DOHH2 (cell line): ENCODE results near the gene CFAP77.
A peak's percentile ranks its signal among the peaks of the same experiment; 100 is the strongest.
"Not testable (repeated sequence)": the region's sequence is repeated elsewhere in the genome, so short reads cannot be mapped to it uniquely, and the experiment has no call there.

ENCODE experiments used
- H3F3A ChIP-seq: fragments of 200-600 bp; sonication (generic), shearing (Covaris generic); 2 replicates; pipeline ENCODE4 v1.6.0; 2016; ENCODE audit warnings: antibody characterized with exemption, mild to moderate bottlenecking; ENCODE audit not compliant: control insufficient read depth, insufficient read depth
- H3K27ac ChIP-seq: fragments of 200-600 bp; sonication (generic); 2 replicates; pipeline ENCODE4 v1.5.1; 2014; ENCODE audit warnings: low read depth, mild to moderate bottlenecking, low read length, moderate library complexity
- H3K27me3 ChIP-seq: fragments of 200-600 bp; sonication (generic); 2 replicates; pipeline ENCODE4 v1.6.1; 2014; ENCODE audit warnings: mild to moderate bottlenecking, low read length, mixed read lengths; ENCODE audit not compliant: control insufficient read depth
- H3K36me3 ChIP-seq: fragments of 200-600 bp; sonication (generic); 2 replicates; pipeline ENCODE4 v1.6.1; 2014; ENCODE audit warnings: mild to moderate bottlenecking, low read length, moderate library complexity, mixed read lengths; ENCODE audit not compliant: control insufficient read depth
- H3K4me1 ChIP-seq: fragments of 200-600 bp; sonication (generic); 2 replicates; pipeline ENCODE4 v1.6.1; 2014; ENCODE audit warnings: mild to moderate bottlenecking, low read length, mixed read lengths; ENCODE audit not compliant: control insufficient read depth
- H3K4me2 ChIP-seq: fragments of 200-600 bp; sonication (generic); 2 replicates; pipeline ENCODE4 v1.6.0; 2014; ENCODE audit warnings: mild to moderate bottlenecking, low read length, moderate library complexity
- H3K4me3 ChIP-seq: fragments of 200-600 bp; sonication (generic); 2 replicates; pipeline ENCODE4 v1.5.1; 2014; ENCODE audit warnings: mild to moderate bottlenecking, low read length, mixed read lengths
- H3K79me2 ChIP-seq: fragments of 200-600 bp; sonication (generic); 2 replicates; pipeline ENCODE4 v1.6.1; 2014; ENCODE audit warnings: mild to moderate bottlenecking, low read length, mixed read lengths; ENCODE audit not compliant: control insufficient read depth
- H3K9me2 ChIP-seq: fragments of 200-600 bp; sonication (generic); replicated peaks from 2 replicates; pipeline ENCODE4 v1.6.1; 2014; ENCODE audit warnings: mild to moderate bottlenecking, low read length, mixed read lengths; ENCODE audit not compliant: control insufficient read depth
- H3K9me3 ChIP-seq: fragments of 200-600 bp; sonication (generic); 2 replicates; pipeline ENCODE4 v1.6.1; 2014; ENCODE audit warnings: antibody characterized with exemption, low read length, mixed read lengths; ENCODE audit not compliant: control insufficient read depth, insufficient read depth
- H4K20me1 ChIP-seq: fragments of 200-600 bp; sonication (generic); 2 replicates; pipeline ENCODE4 v1.6.0; 2014; ENCODE audit warnings: low read depth, mild to moderate bottlenecking, antibody characterized with exemption, low read length, moderate library complexity; ENCODE audit not compliant: control insufficient read depth, insufficient read depth
- CTCF ChIP-seq: fragments of 200-600 bp; sonication (generic); IDR thresholded peaks from one replicate; pipeline ENCODE4 v1.5.1; 2014; ENCODE audit warnings: antibody characterized with exemption, mild to moderate bottlenecking, low read depth, low read length; ENCODE audit not compliant: poor library complexity, severe bottlenecking
- EZH2phosphoT487 ChIP-seq: fragments of 200-600 bp; sonication (generic); IDR thresholded peaks from 2 replicates; pipeline ENCODE4 v1.6.1; 2017; ENCODE audit warnings: borderline replicate concordance, mild to moderate bottlenecking, antibody characterized with exemption, low read length, moderate library complexity, mixed read lengths

The CFAP77 gene

GRCh38 chr9:132562306-132562573, 152.2 kb downstream of the CFAP77 start:
- H3K27ac ChIP-seq: no peak overlapping the region
- peaks cover 7% of the 10 kb centered on the region; the same call in 1 of the 2 replicates for H3K9me3 ChIP-seq
- no peaks in the 10 kb centered on the region for H4K20me1 ChIP-seq
- H3K9me2 ChIP-seq: no peaks in the 10 kb centered on the region
- H3K79me2 ChIP-seq: no peaks in the 10 kb centered on the region
- H3K4me1 ChIP-seq: no peaks in the 10 kb centered on the region
- H3F3A ChIP-seq: no peaks in the 10 kb centered on the region
- no peak overlapping the region for H3K4me2 ChIP-seq
- H3K4me3 ChIP-seq: no peak overlapping the region
- TF ChIP-seq CTCF: no peak
- TF ChIP-seq EZH2phosphoT487: no peak
- no peaks in the 10 kb centered on the region for H3K36me3 ChIP-seq
- H3K27me3 ChIP-seq: peaks cover 12% of the 10 kb centered on the region

- Histone ChIP-seq H3K27me3 (peaks cover 12% of the 10 kb centered on the region), H4K20me1 (no peaks in the 10 kb centered on the region), H3F3A (no peaks in the 10 kb centered on the region), H3K9me2 (no peaks in the 10 kb centered on the region), H3K4me3 (no peak overlapping the region), H3K36me3 (no peaks in the 10 kb centered on the region), H3K9me3 (peaks cover 5% of the 10 kb centered on the region; the same call in 1 of the 2 replicates), H3K79me2 (no peaks in the 10 kb centered on the region), H3K27ac (no peak overlapping the region), H3K4me2 (no peak overlapping the region), H3K4me1 (peaks cover 18% of the 10 kb centered on the region)
- TF ChIP-seq EZH2phosphoT487 (no peak), CTCF (no peak)
Observed at GRCh38 chr9:132564526-132564925, 154.5 kb downstream of the CFAP77 start.

GRCh38 chr9:132568787-132569186, 158.8 kb downstream of the CFAP77 start:
- Histone ChIP-seq H3K4me1 (peaks cover 39% of the 10 kb centered on the region), H3K4me2 (0 out of 2 replicates have a peak overlapping the region, but pooled peaks have one; percentile 16)
- not testable (repeated sequence) for H3K27me3 ChIP-seq, H3F3A ChIP-seq, H4K20me1 ChIP-seq, H3K27ac ChIP-seq, H3K36me3 ChIP-seq, H3K9me2 ChIP-seq, H3K4me3 ChIP-seq, H3K79me2 ChIP-seq, H3K9me3 ChIP-seq

GRCh38 chr9:132571806-132572600, 162.0 kb downstream of the CFAP77 start:
- H3K9me3 ChIP-seq: no peaks in the 10 kb centered on the region
- no peaks in the 10 kb centered on the region for H3K79me2 ChIP-seq
- H4K20me1 ChIP-seq: no peaks in the 10 kb centered on the region
- TF ChIP-seq EZH2phosphoT487 (no peak), CTCF (no peak)
- no peak overlapping the region for H3K4me3 ChIP-seq
- H3K27ac ChIP-seq: no peak overlapping the region
- no peaks in the 10 kb centered on the region for H3K27me3 ChIP-seq
- H3F3A ChIP-seq: peaks cover 4% of the 10 kb centered on the region; the same call in 1 of the 2 replicates
- H3K36me3 ChIP-seq: no peaks in the 10 kb centered on the region
- H3K9me2 ChIP-seq: no peaks in the 10 kb centered on the region
- H3K4me2 ChIP-seq: peak overlapping the region; percentile 33
- peaks cover 39% of the 10 kb centered on the region for H3K4me1 ChIP-seq
